GM19328 (cell line): ENCODE results near the gene NFX1.

Source experiments
- ATAC-seq: cut with Tn5 transposase; IDR thresholded peaks from one replicate; pipeline ENCODE4 v1.9.1; 2021; ENCODE audit warnings: mild to moderate bottlenecking, moderate library complexity; ENCODE audit not compliant: unreplicated experiment

Gene NFX1

DNA sequence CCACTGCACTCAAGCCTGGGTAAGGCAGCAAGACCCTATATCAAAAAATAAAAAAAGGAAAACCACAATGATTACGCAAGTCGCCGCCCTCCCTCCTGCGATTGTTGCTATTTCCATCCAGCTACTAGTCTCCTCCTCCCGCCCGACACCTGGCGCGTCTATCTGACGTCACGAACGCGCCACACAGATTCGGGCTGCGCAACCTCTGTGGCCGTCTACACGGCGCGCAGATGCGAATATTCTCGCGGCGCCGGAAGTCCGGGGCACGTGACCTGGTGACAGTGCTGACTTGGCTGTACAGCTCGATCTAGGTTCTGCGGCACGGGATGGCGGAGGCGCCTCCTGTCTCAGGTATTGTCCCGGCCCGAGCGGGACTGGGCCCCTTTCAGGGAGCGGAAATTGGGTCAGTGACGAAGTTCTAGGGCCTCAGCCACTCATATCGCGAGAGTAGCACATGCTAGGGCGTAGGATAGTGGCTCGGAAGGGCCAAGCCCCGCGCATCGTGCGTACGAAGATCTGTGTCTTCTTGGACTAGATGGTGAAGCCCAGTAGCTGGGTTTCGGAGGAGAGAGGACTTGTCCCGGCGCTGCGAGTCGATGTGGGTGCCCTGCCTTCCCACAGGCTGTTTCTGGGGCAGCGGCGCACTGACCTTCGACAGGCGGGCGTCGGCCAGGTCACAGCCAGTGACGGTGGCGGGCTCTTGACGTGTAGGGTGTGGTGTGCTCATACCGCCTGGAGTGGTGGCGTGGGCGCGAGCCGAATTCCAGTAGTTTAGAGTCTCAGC is at the start of gene NFX1:
NFX1 (plus strand) TSS at position 270 of the 784 bp plus-strand sequence; CDS start at position 327, 57 bp downstream.
- peak; percentile 89 for ATAC-seq

DNA sequence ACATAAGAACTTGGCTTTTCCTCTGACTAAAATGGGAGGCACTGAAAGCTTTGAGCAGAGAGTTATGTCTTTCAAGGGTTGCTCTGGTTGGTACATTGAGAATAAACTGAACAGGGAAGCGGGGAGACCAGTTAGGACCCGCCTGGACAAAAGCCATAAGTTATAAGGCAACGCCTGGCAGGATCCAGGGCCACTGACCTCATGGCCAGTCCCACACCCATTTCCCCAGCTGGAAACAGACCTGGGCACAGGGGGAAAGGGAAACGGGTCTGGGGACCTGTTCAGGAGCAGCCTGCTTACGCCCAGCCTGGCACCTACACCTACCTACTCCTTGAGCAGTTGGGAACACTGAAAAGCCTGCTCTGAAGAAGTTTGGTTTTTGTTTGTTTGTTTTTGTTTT is 49.0 kb upstream of the NFX1 start:
- ATAC-seq: no peak

DNA sequence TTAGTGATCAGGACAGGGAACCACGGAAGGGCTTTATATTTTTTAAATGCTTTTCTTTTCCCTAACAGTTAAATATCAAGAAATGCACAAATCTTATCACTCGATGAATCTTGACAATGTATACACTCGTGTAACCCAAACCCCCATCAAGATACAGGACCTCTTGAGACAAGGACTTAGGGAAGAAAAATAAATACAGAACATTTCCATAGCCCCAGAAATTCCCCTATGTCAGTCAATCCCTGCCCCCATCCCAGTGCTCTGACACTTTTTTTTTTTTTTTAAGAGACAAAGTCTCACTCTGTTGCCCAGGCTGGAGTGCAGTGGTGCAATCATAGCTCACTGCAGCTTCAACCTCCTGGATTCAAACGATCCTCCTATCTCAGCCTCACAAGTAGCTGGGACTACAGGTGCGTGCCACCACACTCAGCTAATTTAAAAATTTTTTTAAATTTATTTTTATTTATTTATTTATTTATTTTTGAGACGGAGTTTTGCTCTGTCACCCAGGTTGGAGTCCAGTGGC is 47.6 kb upstream of the NFX1 start:
- ATAC-seq: no peak

DNA sequence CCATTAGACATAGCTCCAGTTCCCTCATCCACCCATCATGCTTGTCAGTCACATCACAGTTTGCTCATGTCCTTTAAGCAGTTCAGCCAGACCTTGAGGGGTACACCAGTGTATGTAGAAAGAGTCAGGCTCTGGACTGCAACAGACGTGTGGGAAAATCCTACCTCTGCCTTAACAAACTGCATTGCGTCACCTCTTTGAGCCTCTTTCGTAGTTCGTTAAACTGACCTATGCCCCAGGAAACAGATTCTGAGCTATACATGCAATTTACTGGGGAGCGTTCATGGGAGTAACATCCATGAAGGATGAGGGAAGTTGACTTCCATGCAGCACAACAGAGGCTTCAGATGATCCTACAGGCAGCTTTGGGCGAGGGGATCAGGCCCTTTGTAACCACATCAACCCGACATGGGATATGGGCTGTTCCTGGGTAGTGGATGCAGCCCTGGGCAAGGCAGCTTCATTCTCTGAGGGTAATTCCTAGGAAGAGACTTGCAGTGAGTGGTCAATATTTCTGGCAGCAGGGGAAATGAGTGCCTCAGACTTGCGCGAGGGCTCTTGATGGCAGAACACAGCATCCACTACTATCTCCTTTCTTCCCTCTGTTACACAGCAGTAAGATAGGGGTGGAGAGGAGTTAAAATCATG is 46.1 kb upstream of the NFX1 start:
- ATAC-seq: no peak

- ATAC-seq: no peak
Observed at GRCh38 chr9:33245341-33245740, 45.0 kb upstream of the NFX1 start.

DNA sequence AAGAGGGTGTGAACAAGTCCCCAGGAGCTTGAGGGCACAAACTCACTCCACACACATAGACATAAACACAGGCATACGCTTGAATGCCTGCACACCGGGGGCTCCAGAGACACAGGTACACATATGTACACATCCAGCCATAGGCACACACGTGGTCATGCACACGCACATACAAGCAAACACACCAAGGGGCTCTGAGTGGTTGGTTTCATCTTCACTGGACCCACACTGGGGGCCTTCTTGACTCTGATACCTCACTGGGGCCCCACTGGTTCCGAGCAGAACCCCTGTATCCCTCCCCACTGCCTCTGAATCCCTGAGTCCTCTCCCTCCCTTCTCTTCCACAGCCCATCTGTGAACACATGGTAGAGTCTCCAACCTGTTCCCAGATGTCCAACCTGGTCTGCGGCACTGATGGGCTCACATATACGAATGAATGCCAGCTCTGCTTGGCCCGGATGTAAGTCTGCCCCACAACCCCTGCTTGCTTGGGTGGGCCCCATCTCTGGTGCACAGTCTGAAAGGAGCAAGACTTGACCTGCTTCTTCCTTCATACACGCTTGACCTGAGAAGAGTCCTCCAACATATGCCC is 44.0 kb upstream of the NFX1 start:
- ATAC-seq: no peak

DNA sequence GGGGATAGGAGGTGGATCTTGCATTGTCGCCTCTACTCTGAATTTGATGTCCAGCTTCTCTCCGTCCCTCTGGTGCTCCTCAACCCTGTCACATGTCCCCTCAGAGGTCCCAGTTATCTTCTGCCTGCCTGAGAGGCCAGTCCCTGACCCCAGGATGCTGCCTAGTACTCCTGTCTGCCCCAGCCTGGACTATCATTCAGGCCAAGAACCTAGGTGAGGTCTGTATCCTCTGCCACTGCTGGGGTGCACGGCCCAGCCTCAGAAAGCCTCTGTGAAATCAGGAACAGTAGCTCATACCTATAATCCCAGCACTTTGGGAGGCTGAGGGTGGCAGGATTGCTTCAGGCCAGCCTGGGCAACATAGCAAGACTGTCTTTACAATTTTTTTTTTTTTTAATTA is 41.7 kb upstream of the NFX1 start:
- no peak for ATAC-seq

DNA sequence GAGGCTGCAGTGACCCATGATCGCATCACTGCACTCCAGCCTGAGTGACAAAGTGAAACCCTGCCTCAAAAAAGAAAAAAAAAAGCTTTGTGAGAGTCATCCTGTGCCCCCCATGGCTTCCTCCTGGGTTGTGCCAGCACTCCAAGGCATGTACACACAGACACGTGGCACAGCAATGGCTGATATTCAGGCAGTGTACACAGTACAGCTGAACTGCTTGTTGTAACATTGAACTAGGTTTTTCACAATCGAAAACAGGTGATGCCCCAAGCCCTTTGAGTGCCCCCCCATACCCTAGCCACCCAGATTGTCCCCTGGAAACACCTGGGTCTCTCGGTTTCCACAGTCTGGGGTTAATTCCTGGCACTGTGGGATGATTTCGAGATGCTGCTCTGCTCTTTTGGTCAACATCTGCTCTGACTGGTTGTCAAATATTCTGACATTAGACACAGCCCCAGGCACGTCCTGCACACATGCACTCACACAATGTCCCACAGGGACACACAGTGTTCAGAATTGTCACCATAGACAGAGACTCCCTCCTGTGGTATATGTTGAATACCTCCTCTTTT is 41.1 kb upstream of the NFX1 start:
- ATAC-seq: no peak

GRCh38 chr9:33249983-33250382 is 40.3 kb upstream of the NFX1 start:
- no peak for ATAC-seq

DNA sequence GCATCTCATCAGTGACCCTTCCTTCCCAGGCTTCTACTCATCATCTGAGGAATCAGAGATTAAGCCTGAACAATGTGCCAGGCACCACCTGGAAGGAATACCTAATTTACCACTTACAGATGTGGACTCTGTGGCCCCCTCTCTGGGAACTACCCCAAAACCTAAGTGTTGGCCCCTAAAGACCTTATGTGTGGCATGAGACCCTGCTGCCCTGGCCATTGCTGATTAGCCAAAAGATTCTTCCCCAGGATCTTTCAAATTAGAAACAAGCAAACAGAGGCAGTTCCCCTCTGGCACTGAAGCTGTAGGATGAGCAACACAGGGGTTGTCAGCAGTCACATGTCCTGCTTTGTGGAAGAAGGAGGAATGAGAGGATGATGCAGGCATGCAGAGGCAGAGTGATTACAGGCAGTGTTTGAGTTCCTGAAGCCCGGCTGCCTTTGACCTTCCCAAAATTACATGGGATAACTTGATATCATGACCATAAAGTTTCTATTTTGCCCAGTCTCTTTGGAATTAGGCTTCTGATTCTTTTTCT is 39.8 kb upstream of the NFX1 start:
- no peak for ATAC-seq

DNA sequence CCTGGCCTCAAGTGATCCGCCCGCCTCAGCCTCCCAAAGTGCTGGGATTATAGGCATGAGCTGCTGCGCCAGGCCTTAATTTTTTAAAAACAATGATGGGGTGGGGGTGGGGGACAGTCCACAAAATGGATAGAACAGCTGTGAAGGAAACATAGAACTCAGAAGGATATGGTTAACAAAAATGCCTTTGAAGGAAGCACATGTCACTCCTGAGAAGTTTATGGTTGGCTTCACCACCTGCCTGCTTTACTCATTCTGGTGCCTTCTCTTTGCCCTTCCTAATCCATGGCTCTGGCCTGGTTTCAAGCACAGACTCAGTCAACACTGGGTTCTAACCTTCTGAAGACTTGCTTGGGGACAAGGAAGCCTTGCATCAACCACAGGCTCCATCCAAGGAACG is 36.1 kb upstream of the NFX1 start:
- ATAC-seq: no peak

- ATAC-seq: no peak
Observed at GRCh38 chr9:33255014-33255413, 35.3 kb upstream of the NFX1 start.

GRCh38 chr9:33255471-33255870 is 34.8 kb upstream of the NFX1 start:
- ATAC-seq: no peak

DNA sequence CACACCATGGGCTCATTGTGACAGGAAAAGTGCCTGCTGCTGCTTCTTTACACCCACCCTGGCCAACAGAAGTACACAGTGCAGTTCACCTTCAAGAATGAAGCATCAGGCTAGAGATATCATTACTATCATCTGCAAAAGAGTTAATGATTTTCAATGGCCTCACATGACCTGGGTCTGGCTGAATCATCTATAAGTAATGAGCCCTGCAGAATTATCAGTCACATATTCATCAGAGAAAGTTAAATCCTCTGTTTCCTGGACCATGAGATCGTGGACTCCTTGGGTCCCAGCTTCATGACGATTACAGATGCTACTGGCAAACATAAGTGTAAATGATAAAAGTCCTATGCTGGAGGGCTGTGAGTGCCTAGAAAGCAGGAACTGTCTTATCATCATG is 34.1 kb upstream of the NFX1 start:
- no peak for ATAC-seq

DNA sequence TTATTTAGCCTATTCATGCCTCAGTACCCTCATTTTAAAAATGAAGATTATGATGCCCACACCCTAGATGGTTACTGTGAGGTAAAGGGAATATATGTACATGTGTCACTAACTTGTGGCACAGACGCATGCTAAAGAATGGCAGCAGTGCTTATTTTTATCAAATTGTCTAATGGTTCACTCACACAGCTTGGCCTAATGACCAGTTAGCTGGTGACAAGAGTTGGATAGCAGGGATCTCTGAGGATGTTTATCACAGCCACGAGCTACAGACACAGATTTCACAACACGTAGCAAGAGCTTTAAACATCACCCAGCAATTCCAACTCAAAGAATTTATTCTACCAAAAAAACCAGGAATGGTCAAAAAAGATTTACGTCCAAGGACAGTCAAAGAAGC is 33.0 kb upstream of the NFX1 start:
- no peak for ATAC-seq

GRCh38 chr9:33260372-33260771 is 29.9 kb upstream of the NFX1 start:
- no peak for ATAC-seq

GRCh38 chr9:33263131-33264002 is 26.9 kb upstream of the NFX1 start:
- no peak for ATAC-seq

DNA sequence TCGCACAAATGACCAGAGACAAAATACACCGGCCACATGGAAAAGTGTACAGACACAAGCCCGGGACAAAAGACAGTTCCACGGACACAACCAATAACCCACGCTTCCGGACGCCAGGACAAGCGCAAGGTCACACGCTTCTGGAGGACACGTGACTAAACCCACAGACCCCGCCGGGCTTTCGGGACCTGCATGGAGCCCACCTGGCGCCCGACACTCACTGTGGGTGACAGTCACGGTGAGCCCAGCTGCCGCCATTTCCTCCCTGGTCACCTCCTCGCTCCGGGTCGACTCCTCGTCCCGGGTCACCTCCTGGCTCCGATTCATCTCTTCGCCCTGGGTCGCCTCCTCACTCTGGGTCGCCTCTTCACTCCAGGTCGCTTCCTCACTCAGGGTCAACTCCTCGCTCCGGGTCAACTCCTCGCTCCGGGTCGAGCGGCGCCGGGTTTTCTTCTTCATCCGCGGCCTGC is 26.3 kb upstream of the NFX1 start:
- peak; percentile 29 for ATAC-seq

- peak; percentile 86 for ATAC-seq
Observed at GRCh38 chr9:33264473-33265177, 25.7 kb upstream of the NFX1 start, which contains the start of the genes BAG1 and CHMP5. TSS of gene BAG1 (minus strand) at chr9:33264708. TSS of gene CHMP5 (plus strand) at chr9:33265049. CDS start at chr9:33265079, 30 bp downstream.
